Breast epithelium (tissue), 3 donors: ENCODE results near the gene SPTB.

Experiments used
- CTCF ChIP-seq, 3 donors: fragments of 450-650 bp; IDR thresholded peaks; one replicate each; pipeline ENCODE4 v1.5.1; 2016 to 2017; ENCODE audit warnings: antibody characterized with exemption in 3 of 3, mild to moderate bottlenecking in 3 of 3, moderate library complexity in 3 of 3
- POLR2AphosphoS5 ChIP-seq, 3 donors: sonication (generic); formaldehyde crosslinking; IDR thresholded peaks; one replicate each; pipeline ENCODE4 v1.6.1; 2017; ENCODE audit warnings: antibody characterized with exemption in 3 of 3

- no peak for TF ChIP-seq CTCF (IDR thresholded peaks at IDR 0.05)
- no peak for TF ChIP-seq POLR2AphosphoS5 (IDR thresholded peaks at IDR 0.05)
These were observed 86.7 kb downstream of the SPTB start for GRCh38 chr14:64792871-64793560.
